Muscle layer of duodenum (tissue), 2 donors: ENCODE results near the gene NDUFA3.

Experiments
- H3K27ac ChIP-seq: one replicate; pipeline ENCODE4 v1.7.0; 2013; ENCODE audit warnings: mild to moderate bottlenecking, low read length
- H3K27me3 ChIP-seq: one replicate; pipeline ENCODE4 v1.7.0; 2013; ENCODE audit warnings: low read depth, mild to moderate bottlenecking, control low read depth, low read length
- H3K36me3 ChIP-seq, 2 donors: one replicate each; pipeline ENCODE4 v1.7.0; 2013; ENCODE audit warnings: low read length in 2 of 2, control low read depth in 1 of 2, mild to moderate bottlenecking in 1 of 2; ENCODE audit not compliant: insufficient read depth in 2 of 2, control insufficient read depth in 1 of 2
- H3K4me1 ChIP-seq, 2 donors: one replicate each; pipeline ENCODE4 v1.7.0; 2013; ENCODE audit warnings: low read length in 2 of 2, mild to moderate bottlenecking in 2 of 2, control low read depth in 1 of 2, moderate library complexity in 1 of 2; ENCODE audit not compliant: insufficient read depth in 2 of 2, control insufficient read depth in 1 of 2
- H3K4me3 ChIP-seq, 2 donors: one replicate each; pipeline ENCODE4 v1.7.0; 2013; ENCODE audit warnings: low read length in 2 of 2, low read depth in 1 of 2, mild to moderate bottlenecking in 1 of 2
- H3K9me3 ChIP-seq, 2 donors: one replicate each; pipeline ENCODE4 v1.7.0; 2013; ENCODE audit warnings: low read length in 2 of 2, control low read depth in 1 of 2, mild to moderate bottlenecking in 1 of 2; ENCODE audit not compliant: control insufficient read depth in 1 of 2
- donor health status: healthy.

NDUFA3 gene

DNA sequence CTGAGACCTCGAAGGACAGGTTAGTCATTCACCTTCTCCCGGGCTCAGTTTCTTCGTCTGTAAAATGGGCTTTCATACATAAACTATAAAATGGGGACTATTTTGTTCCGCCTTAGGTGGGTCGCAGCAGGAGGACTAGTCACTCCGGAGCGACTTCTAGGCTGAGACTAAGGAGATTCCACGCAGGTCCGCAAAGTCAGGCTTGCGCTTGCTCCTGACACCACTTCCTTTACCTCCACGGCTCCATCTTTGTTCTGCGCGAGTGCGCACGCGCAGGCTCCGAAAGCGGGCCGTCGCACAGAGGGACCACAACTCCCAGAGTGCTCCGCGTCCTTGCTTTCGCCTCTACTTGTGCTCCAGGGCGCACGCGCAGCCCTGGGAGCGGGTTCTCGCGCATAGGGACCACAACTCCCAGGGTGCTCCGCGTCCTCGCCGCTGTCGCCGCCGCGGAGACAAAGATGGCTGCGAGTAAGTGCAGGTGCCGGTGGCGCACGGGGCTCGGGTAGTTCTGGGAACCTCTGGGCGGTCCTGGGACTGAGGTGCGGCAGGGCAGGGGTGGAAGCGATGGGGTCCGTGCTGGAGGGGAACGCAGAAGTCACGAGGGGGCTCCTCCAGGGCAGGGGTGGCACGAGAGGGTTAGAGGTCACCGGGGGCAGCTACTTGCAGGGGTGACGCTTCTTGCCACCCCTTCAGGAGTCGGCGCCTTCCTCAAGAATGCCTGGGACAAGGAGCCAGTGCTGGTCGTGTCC is at the start of gene NDUFA3:
Gene NDUFA3 (plus strand): TSS at position 435 of the 749 bp plus-strand sequence. CDS start 24 bp downstream, at position 459.
- H3K27ac ChIP-seq: peak within 1 kb of the TSS; percentile 60
- H3K4me1 ChIP-seq: peaks cover 4 to 14% of the 10 kb centered on the region in 2 donors
- H3K9me3 ChIP-seq: no peaks in the 10 kb centered on the region
- H3K4me3 ChIP-seq: peak within 1 kb of the TSS; percentile 93 to 97
- H3K36me3 ChIP-seq: peaks cover 3 to 22% of the 10 kb centered on the region in 2 donors
- H3K27me3 ChIP-seq: no peaks in the 10 kb centered on the region

DNA sequence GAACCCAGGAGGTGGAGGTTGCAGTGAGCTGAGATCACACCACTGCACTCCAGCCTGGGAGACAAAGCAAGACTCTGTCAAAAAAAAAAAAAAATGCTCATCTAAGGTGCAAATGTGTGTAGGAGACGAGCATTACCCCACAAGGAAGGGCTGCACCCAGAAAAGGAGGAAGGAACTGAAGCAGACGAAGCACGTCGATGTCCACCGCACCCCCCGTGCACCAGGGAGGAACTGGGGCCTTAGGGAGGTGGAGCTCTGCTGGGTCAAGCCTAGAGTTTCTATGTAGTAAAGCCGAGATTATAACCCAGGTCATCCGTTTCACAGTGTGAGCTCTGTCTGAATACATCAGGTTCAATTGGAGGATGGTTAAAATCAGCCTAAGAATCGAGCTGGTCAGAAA is 40.0 kb upstream of the NDUFA3 start:
- H3K4me3 ChIP-seq: no peak overlapping the region
- H3K4me1 ChIP-seq: no peaks in the 10 kb centered on the region
- no peaks in the 10 kb centered on the region for H3K36me3 ChIP-seq
- H3K9me3 ChIP-seq: no peaks in the 10 kb centered on the region
- no peaks in the 10 kb centered on the region for H3K27me3 ChIP-seq
- H3K27ac ChIP-seq: no peak overlapping the region

DNA sequence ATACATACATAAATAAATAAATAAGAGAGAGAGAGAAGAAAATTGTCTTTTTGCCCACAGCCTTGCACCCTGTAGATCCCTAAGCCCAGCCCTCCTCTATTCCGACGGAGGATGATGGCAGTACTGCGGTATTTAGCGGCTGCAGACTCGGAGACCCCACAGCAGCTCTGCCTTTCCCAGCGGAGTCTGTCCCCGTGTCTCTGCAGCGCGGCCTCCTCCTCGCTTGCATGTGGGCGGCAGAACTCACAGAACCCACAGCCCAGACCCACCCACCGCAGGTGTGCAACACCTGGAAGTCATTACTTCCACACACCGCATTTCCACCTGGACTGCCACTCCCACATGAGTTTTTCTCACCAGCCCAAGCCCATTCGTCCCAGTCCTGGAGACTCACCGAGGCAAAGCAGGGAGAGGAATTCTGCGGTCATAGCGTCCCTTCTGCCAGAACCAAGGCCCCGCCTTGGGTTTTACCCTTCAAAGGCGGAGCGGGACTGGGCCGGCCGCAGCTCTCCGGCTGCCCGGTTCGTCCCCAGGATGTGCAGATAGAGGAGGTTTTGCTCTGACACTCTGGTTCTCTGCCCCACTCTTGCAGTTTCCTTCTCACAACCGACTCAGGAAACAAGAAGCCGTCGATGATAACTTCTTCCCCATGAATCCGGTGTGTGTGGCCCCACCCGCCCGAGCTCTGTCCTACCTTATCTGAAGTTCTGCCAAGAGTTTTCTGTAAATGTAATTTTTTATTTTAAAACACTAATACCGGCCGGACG is 39.1 kb upstream of the NDUFA3 start, which contains the start of gene VSTM1:
Gene VSTM1 (minus strand): TSS at position 548 of the 767 bp plus-strand sequence. CDS start 120 bp downstream, at position 428.
- no peaks in the 10 kb centered on the region for H3K36me3 ChIP-seq
- no peak within 1 kb of the TSS for H3K27ac ChIP-seq
- H3K4me3 ChIP-seq: no peak within 1 kb of the TSS
- no peaks in the 10 kb centered on the region for H3K4me1 ChIP-seq
- H3K9me3 ChIP-seq: no peaks in the 10 kb centered on the region
- H3K27me3 ChIP-seq: no peaks in the 10 kb centered on the region

DNA sequence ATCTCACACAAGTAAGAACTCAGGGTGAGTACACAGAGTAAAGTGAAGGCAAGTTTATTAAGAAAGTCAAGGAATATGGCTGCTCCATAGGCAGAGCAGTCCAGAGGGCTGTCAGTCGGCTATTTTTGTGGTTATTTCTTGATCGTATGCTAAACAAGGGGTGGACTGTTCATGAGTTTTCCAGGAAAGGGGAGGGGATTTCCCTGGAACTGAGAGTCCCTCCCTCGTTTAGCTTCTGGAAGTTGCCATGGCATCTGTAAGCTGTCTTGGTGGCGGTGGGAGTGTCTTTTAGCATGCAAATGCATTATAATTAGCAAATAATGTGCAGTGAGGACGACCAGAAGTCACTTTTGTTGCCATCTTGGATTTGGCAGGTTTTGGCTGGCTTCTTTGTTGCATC is 33.2 kb upstream of the NDUFA3 start:
- Histone ChIP-seq H3K4me1 (no peaks in the 10 kb centered on the region), H3K36me3 (no peaks in the 10 kb centered on the region), H3K27ac (no peak overlapping the region), H3K9me3 (peaks cover 0 to 11% of the 10 kb centered on the region in 2 donors), H3K4me3 (no peak overlapping the region), H3K27me3 (no peaks in the 10 kb centered on the region)

DNA sequence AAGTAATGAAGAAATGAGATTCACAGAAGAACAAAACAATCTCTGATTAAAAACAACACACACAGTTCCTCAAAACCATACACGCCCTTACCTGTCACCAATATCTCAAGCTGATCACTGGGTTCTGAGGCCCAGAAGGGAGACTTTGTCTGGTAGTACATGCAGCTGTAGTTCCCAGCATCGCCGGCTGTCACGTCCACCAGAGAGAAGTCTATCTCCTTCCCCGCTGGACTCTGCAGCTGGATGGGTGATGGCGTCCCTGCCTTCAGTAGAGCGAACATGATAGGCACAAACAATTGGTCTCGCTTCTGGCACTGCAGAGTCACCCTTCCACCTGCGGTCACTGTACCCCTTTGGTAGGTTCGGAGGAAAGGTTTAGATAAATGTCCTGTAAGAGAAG is 28.8 kb upstream of the NDUFA3 start:
- H3K4me1 ChIP-seq: no peaks in the 10 kb centered on the region
- no peak overlapping the region for H3K27ac ChIP-seq
- H3K36me3 ChIP-seq: no peaks in the 10 kb centered on the region
- no peaks in the 10 kb centered on the region for H3K27me3 ChIP-seq
- H3K4me3 ChIP-seq: no peak overlapping the region
- peaks cover 0 to 11% of the 10 kb centered on the region in 2 donors for H3K9me3 ChIP-seq

DNA sequence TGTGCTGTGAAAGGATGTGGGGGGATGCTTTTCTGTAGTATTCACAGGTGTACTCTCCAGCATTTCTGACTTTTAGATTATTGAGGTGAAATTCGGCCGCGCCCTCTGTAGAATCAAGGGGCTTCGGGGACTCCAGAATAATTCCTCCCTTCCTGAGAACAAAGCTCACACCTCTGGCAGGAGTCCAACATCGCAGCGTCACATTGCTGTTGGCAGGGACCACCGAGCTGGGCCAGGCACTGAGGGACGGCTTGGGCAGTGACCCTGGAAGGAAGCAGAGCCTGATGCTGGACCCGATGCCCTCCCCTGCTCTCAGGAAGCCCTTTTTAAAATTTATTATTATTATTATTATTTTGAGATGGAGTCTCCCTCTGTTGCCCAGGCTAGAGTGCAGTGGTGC is 27.8 kb upstream of the NDUFA3 start:
- H3K9me3 ChIP-seq: peaks cover 0 to 1% of the 10 kb centered on the region in 2 donors
- no peaks in the 10 kb centered on the region for H3K36me3 ChIP-seq
- H3K4me1 ChIP-seq: no peaks in the 10 kb centered on the region
- no peaks in the 10 kb centered on the region for H3K27me3 ChIP-seq
- H3K4me3 ChIP-seq: no peak overlapping the region
- no peak overlapping the region for H3K27ac ChIP-seq

DNA sequence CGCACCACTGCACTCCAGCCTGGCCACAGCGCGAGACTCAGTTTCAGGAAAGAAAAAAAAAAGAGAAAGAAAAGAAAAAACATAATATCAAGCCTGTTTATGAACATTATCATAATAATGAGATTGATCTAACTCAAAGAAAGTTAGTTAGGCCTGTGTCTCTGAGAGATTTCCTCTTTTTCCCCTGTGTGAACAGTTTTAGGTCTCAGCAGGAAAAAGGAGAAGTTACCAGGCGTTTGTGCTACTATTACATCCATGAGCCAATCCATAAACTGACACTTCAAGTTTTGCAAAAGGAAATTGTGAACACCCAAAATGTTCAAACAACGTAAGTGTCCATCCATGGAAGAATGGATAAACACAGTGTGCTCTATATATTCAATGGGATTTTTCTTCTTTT is 25.3 kb upstream of the NDUFA3 start:
- Histone ChIP-seq H3K4me3 (no peak overlapping the region), H3K9me3 (peaks cover 3 to 7% of the 10 kb centered on the region in 2 donors), H3K27me3 (no peaks in the 10 kb centered on the region), H3K4me1 (no peaks in the 10 kb centered on the region), H3K36me3 (no peaks in the 10 kb centered on the region), H3K27ac (no peak overlapping the region)

DNA sequence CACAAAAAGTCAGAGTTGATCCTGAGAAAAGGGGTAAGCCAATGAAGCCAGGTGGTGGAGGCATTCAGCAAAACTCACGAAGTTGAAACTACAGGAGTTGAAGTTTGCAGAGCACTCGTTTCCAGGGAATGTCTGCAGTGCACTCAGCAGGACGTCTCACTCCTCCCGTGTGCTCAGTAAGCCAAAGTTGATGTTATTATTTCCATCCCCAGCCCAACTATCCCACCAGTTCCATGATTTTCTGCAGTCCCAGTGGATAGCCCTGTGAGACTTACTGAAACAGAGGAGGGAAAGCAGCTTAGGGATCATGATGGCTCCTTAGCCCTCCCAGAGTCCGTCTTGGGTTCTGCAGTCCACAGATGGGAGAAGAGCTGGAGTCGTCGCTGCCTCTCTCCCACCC is 21.6 kb upstream of the NDUFA3 start, which contains the start of gene TARM1:
Gene TARM1 (minus strand): TSS at position 334 of the 400 bp plus-strand sequence. CDS start 25 bp downstream, at position 309.
- no peaks in the 10 kb centered on the region for H3K27me3 ChIP-seq
- no peaks in the 10 kb centered on the region for H3K4me1 ChIP-seq
- no peak within 1 kb of the TSS for H3K4me3 ChIP-seq
- H3K9me3 ChIP-seq: peaks cover 3 to 10% of the 10 kb centered on the region in 2 donors
- H3K36me3 ChIP-seq: no peaks in the 10 kb centered on the region
- H3K27ac ChIP-seq: no peak within 1 kb of the TSS

DNA sequence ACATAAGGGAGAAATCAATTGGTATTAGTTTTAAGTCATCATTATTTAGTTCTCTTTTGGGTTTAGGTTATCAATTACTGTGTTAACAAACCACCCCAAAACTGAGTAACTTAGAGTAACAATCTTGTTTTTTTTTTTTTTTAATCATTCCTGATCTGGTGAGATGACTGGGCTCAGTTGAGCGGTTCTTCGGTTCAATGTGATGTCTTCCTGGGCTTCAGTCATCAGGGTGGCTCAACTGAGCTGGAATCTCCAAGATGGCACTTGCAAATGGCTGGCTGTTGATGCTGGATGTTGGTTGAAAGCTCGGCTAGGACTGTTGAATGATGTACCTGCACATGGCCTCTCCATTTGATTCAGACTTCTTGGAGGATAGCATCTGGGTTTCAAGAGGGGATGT is 18.2 kb upstream of the NDUFA3 start:
- no peaks in the 10 kb centered on the region for H3K36me3 ChIP-seq
- H3K4me3 ChIP-seq: no peak overlapping the region
- peaks cover 3 to 10% of the 10 kb centered on the region in 2 donors for H3K9me3 ChIP-seq
- H3K27ac ChIP-seq: no peak overlapping the region
- H3K27me3 ChIP-seq: no peaks in the 10 kb centered on the region
- H3K4me1 ChIP-seq: no peaks in the 10 kb centered on the region

DNA sequence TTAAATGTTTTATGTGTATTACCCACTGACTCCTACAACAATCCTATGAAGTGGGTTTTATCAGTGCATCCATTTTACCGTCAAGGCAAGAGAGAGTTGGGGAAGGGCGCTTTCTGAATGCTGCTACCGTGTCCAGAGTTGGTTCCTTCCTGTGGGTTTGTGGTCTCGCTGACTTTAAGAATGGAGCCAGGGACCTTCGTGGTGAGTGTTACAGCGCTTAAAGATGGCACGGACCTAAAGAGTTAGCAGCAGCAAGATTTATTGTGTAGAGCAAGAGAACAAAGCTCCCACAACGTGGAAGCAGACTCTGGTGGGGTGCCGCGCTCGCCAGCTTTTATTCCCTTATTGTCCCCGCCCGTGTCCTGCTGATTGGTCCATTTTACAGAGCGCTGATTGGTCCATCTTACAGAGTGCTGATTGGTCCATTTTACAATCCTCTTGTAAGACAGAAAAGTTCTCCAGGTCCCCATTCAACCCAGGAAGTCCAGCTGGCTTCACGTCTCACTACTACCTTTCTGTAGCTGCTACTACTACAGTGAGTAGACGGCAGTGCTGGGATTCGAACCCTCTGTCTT is 8.1 kb upstream of the NDUFA3 start:
- peaks cover 0 to 10% of the 10 kb centered on the region in 2 donors for H3K4me1 ChIP-seq
- H3K27me3 ChIP-seq: no peaks in the 10 kb centered on the region
- H3K4me3 ChIP-seq: no peak overlapping the region
- no peak overlapping the region for H3K27ac ChIP-seq
- no peaks in the 10 kb centered on the region for H3K9me3 ChIP-seq
- H3K36me3 ChIP-seq: no peaks in the 10 kb centered on the region
